ENCODE measurements around the gene PTPRZ1.

Gene PTPRZ1

DNA sequence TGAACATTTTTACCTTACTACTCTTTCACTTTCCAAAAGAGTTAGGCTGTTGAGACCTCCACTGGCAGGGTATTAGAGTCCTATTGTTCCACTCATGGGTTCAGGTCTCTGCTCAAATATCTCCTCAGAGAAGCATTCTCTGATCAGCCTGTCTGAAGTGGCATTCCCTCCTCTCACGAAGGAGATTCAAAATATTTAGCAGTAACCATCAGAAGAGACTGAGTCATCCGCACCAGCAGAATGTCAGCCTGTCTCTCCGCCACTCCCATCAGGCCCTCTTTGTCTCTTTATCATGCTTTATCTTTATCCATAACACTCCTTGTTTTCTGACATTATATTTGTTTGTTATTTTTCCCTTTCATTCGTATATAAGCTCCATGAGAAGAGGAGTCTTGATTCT is 192.0 kb downstream of the PTPRZ1 start:
- TF ChIP-seq CTCF (IDR thresholded peaks at IDR 0.05; ENCODE audit: extremely low read depth, insufficient read depth, missing control alignments) = no peak
- DNase-seq (ENCODE audit: low spot score) = no peak
- in situ Hi-C loops (cut with MboI; ENCODE audit: low pct_unique_long_range_greater_than_20kb, low sequenced_read_pairs, unreplicated experiment) = no loop called here

DNA sequence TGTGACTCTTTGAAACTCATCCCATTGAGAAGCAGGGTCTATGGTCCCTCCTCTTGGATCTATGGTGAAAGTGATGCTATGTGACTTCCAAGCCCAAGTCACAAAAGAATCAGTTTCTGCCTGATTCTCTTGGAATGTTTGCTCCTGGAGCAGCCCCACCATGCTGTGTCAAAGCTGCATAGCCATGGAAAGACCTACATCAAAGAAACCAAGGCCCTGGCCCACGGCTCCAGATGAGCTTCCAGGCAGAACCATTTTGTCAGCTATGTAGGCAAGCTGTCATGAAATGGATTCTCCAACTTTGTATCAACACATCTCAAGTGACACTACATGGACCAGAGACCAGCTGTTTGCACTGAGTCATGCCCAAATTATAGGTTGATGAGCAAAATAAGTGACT is 194.1 kb downstream of the PTPRZ1 start:
- in situ Hi-C loops (cut with MboI; ENCODE audit: low pct_unique_long_range_greater_than_20kb, low sequenced_read_pairs, unreplicated experiment) = no loop called here
- no peak for TF ChIP-seq CTCF (IDR thresholded peaks at IDR 0.05; ENCODE audit: extremely low read depth, insufficient read depth, missing control alignments)
- no peak for DNase-seq (ENCODE audit: low spot score)

- TF ChIP-seq CTCF (IDR thresholded peaks at IDR 0.05; ENCODE audit: extremely low read depth, insufficient read depth, missing control alignments) = no peak
- in situ Hi-C loops (cut with MboI; ENCODE audit: low pct_unique_long_range_greater_than_20kb, low sequenced_read_pairs, unreplicated experiment) = no loop called here
- no peak for DNase-seq (ENCODE audit: low spot score)
These were observed 195.1 kb downstream of the PTPRZ1 start for GRCh38 chr7:122068046-122068445.

- in situ Hi-C loops (cut with MboI; ENCODE audit: low pct_unique_long_range_greater_than_20kb, low sequenced_read_pairs, unreplicated experiment) = no loop called here
- DNase-seq (ENCODE audit: low spot score) = no peak
- TF ChIP-seq CTCF (IDR thresholded peaks at IDR 0.05; ENCODE audit: extremely low read depth, insufficient read depth, missing control alignments) = no peak
These were observed 196.0 kb downstream of the PTPRZ1 start for GRCh38 chr7:122068999-122069398.

GRCh38 chr7:122070062-122070461 is 197.1 kb downstream of the PTPRZ1 start:
- in situ Hi-C loops (cut with MboI; ENCODE audit: low pct_unique_long_range_greater_than_20kb, low sequenced_read_pairs, unreplicated experiment) = no loop called here
- TF ChIP-seq CTCF (IDR thresholded peaks at IDR 0.05; ENCODE audit: extremely low read depth, insufficient read depth, missing control alignments) = no peak
- no peak for DNase-seq (ENCODE audit: low spot score)

DNA sequence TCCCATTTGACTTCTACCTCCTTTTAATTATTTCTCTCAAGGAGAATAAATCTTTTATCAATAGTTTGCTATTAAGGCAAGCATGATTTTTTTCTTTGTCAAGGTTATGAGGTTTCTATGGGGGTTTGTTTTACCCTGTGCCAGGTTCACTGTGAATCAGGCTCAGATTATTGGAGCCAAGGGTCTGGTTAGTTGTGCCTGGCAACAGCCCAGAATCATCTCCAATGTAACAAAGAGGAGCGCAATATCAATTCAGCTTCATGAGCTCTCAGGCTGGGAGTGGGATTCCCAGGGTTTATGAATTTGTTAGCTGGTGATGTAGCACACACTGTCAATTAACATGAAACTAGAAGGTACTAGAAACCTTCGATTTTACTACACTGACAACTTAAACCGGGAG is 197.9 kb downstream of the PTPRZ1 start:
- in situ Hi-C loops (cut with MboI; ENCODE audit: low pct_unique_long_range_greater_than_20kb, low sequenced_read_pairs, unreplicated experiment) = no loop called here
- no peak for DNase-seq (ENCODE audit: low spot score)
- no peak for TF ChIP-seq CTCF (IDR thresholded peaks at IDR 0.05; ENCODE audit: extremely low read depth, insufficient read depth, missing control alignments)

DNA sequence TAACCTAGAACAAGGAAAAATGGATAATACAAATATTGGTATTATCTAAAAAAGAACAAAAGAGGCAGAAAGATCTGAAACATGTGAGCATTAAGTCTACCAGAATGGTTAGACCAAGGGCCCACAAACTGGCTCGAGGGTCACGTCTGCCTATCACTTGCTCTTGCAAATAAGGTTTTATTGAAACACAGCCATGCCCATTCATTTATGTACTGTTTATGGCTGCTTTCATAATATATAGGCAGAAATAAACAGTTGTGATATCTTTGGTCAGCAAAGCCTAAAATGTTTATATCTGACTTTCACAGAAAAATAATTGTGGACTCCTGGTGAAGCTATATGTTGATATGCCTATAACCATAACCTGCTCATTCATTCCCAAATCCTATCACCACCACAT is 199.3 kb downstream of the PTPRZ1 start:
- no peak for TF ChIP-seq CTCF (IDR thresholded peaks at IDR 0.05; ENCODE audit: extremely low read depth, insufficient read depth, missing control alignments)
- DNase-seq (ENCODE audit: low spot score) = no peak
- in situ Hi-C loops (cut with MboI; ENCODE audit: low pct_unique_long_range_greater_than_20kb, low sequenced_read_pairs, unreplicated experiment) = no loop called here

Measured in GM13977 (cell line).